Measurements from ENCODE around the gene DDX59. TPM values are rescaled to one million over a fixed set of nuclear protein-coding genes. Genes with fewer than 3 reads are reported as not detected.

Gene DDX59
- 10 to 100 TPM; 17.4 to 19.4 TPM for total RNA-seq

- Mint-ChIP-seq H3K4me1 (peaks cover 40% of the 10 kb centered on the region), H3K36me3 (ENCODE audit: low read depth) (peaks cover 13% of the 10 kb centered on the region), H3K9me3 (ENCODE audit: low read depth) (no peaks in the 10 kb centered on the region), H3K27ac (peak within 1 kb of the TSS; percentile 99), H3K4me3 (peak within 1 kb of the TSS; percentile 94), H3K27me3 (no peaks in the 10 kb centered on the region)
- ChIA-PET CTCF (interaction anchor here (0.5 to 3.5 kb wide), 8 partner anchors 12 to 339 kb away, joined by 3 to 32 read pairs (median 3); no protein-coding TSS in a partner anchor), POLR2A (interaction anchor here (0.9 to 2.5 kb wide), 5 partner anchors 48 to 352 kb away, joined by 3 to 15 read pairs (median 4); partner anchors contain the start of gene KIF14)
- peak; percentile 96 for DNase-seq
- intact Hi-C loops (cut with DNase I, micrococcal nuclease): loop anchor here (1.0 to 5.0 kb wide), 8 partner anchors 29 to 350 kb away; partner anchors contain the start of genes KIF14 (in 2 of the 2), CAMSAP2 (in 1 of the 2) and ZNF281 (in 1 of the 2)
- peak; percentile 87 for ATAC-seq
Observed at GRCh38 chr1:200669314-200670241, at the start of gene DDX59. TSS of gene DDX59 (minus strand) at chr1:200669907. CDS start at chr1:200666740, 3,167 bp downstream.

GRCh38 chr1:200714504-200715187 is 44.9 kb upstream of the DDX59 start:
- DNase-seq: no peak
- intact Hi-C loops (cut with DNase I, micrococcal nuclease): no loop called here
- H3K27me3 Mint-ChIP-seq: peaks cover 8% of the 10 kb centered on the region
- ChIA-PET POLR2A (no interaction called here), CTCF (interaction anchor here (0.7 kb wide), 1 partner anchor 92 kb away, joined by 3 read pairs; no protein-coding TSS in a partner anchor)
- no peaks in the 10 kb centered on the region for H3K9me3 Mint-ChIP-seq (ENCODE audit: low read depth)
- H3K27ac Mint-ChIP-seq: no peak overlapping the region
- no peak overlapping the region for H3K4me3 Mint-ChIP-seq
- H3K4me1 Mint-ChIP-seq: no peaks in the 10 kb centered on the region
- no peak for ATAC-seq
- H3K36me3 Mint-ChIP-seq (ENCODE audit: low read depth): no peaks in the 10 kb centered on the region

- ChIA-PET CTCF (interaction anchor here (0.6 to 1.0 kb wide), 3 partner anchors 26 to 238 kb away, joined by 3 read pairs; no protein-coding TSS in a partner anchor), POLR2A (no interaction called here)
- intact Hi-C loops (cut with DNase I, micrococcal nuclease): no loop called here
- Mint-ChIP-seq H3K9me3 (ENCODE audit: low read depth) (no peaks in the 10 kb centered on the region), H3K36me3 (ENCODE audit: low read depth) (no peaks in the 10 kb centered on the region), H3K4me1 (no peaks in the 10 kb centered on the region), H3K27ac (no peak overlapping the region), H3K4me3 (no peak overlapping the region), H3K27me3 (peaks cover 2% of the 10 kb centered on the region)
- ATAC-seq (no peak), DNase-seq (no peak)
Observed at GRCh38 chr1:200710166-200710565, 40.5 kb upstream of the DDX59 start.

DNA sequence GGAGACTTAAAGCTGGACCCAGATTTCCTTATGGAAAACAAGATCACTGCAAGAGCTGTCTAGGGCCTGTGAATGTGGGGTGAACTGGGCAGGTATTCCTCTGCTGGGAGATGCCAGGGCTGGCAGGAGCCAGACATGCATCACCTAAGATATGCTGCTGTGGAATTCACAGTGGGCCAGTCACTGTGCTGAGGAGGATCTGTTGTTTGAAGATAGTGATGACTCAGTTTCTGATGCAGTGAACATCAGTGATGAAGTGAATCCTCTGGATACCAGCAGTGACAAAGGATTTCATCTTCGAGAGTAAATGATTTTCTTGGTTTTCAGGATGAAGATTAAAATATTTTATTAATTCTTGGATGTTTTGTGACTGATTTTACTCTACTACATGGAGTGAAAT is 39.1 kb upstream of the DDX59 start:
- DNase-seq: no peak
- H3K27me3 Mint-ChIP-seq: peaks cover 2% of the 10 kb centered on the region
- intact Hi-C loops (cut with DNase I, micrococcal nuclease): no loop called here
- no peak for ATAC-seq
- ChIA-PET CTCF (interaction anchor here (0.6 kb wide), 1 partner anchor 72 kb away, joined by 3 read pairs; no protein-coding TSS in a partner anchor), POLR2A (no interaction called here)
- no peak overlapping the region for H3K4me3 Mint-ChIP-seq
- no peaks in the 10 kb centered on the region for H3K4me1 Mint-ChIP-seq
- no peaks in the 10 kb centered on the region for H3K9me3 Mint-ChIP-seq (ENCODE audit: low read depth)
- no peaks in the 10 kb centered on the region for H3K36me3 Mint-ChIP-seq (ENCODE audit: low read depth)
- H3K27ac Mint-ChIP-seq: no peak overlapping the region

DNA sequence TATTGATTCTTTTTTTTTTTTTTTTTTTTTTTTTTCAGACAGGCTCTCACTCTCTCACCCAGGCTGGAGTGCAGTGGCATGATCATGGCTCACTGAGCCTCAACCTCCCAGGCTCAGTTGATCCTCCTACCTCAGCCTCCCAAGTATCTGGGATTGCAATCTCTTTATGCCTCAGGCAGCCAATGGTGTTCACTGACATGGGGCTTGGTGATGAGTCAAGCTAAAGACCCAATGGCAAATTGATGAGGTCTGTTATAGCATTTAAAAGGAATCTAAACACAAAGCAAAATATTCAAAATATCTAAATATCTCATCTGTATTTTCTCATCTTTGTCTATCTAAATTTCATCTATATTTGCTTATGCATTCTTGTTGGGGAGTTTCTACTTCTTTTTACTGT is 38.5 kb upstream of the DDX59 start:
- no peak overlapping the region for H3K27ac Mint-ChIP-seq
- H3K27me3 Mint-ChIP-seq: no peaks in the 10 kb centered on the region
- no peaks in the 10 kb centered on the region for H3K4me1 Mint-ChIP-seq
- no peak for ATAC-seq
- H3K4me3 Mint-ChIP-seq: no peak overlapping the region
- intact Hi-C loops (cut with DNase I, micrococcal nuclease): no loop called here
- CTCF ChIA-PET: interaction anchor here (0.5 to 0.6 kb wide), 2 partner anchors 21 to 71 kb away, joined by 3 read pairs; no protein-coding TSS in a partner anchor
- no peaks in the 10 kb centered on the region for H3K9me3 Mint-ChIP-seq (ENCODE audit: low read depth)
- POLR2A ChIA-PET: no interaction called here
- DNase-seq: no peak
- H3K36me3 Mint-ChIP-seq (ENCODE audit: low read depth): no peaks in the 10 kb centered on the region

DNA sequence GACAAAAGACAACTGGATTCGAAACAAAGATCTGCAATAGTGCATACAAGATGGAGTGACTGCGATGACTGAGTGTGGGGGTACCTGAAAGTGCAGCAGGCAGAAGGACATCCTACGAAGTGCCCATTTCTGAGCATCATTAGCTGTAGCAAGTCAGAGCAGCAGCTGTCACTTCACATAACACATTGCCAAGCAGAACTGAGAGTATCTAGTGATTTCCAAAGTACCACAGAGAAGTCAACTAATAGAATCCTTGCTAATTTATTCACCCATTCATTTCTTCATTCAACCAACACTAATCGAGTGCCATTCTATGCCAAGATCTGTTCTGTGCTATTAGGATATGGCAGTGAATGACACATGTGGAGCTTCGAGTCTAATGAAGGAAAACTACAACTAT is 37.4 kb upstream of the DDX59 start:
- no peaks in the 10 kb centered on the region for H3K36me3 Mint-ChIP-seq (ENCODE audit: low read depth)
- POLR2A ChIA-PET: interaction anchor here (0.5 to 0.6 kb wide), 2 partner anchors 22 to 737 kb away, joined by 3 to 8 read pairs; no protein-coding TSS in a partner anchor
- H3K9me3 Mint-ChIP-seq (ENCODE audit: low read depth): no peaks in the 10 kb centered on the region
- CTCF ChIA-PET: no interaction called here
- DNase-seq (no peak), ATAC-seq (no peak)
- intact Hi-C loops (cut with DNase I, micrococcal nuclease): no loop called here
- no peak overlapping the region for H3K4me3 Mint-ChIP-seq
- H3K4me1 Mint-ChIP-seq: no peaks in the 10 kb centered on the region
- no peak overlapping the region for H3K27ac Mint-ChIP-seq
- no peaks in the 10 kb centered on the region for H3K27me3 Mint-ChIP-seq

DNA sequence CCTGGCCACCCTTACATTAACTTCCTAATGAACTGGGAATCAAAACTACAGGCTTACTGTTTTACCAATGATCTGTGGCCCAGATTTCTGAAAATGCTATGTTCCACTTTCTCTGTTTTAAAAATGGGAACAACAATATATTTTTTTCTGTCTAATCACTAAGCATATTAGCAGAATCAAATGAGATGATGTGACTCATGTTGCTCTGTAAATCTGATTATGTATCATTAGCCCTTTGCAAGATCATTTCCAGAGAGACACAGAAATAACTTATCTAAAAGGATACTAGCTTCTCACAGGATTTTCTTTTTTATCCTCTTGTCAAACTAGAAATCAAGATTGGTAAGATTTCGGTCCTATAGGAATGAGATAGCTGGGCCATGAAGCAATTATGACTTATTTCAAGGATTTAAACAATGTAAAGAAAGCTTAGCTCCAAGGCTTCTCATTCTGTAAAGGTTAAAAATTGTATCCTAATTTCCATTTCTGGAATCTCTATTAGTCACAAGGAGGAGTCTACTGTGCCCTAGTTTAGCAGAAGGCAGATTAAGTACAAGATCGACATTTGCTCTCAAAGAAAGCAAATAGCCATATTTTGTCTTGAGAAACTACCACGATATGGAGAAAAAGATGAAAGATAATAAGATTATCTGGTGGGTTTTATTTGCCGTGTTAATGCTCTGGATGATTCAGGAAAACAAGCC is 36.6 kb upstream of the DDX59 start:
- no peaks in the 10 kb centered on the region for H3K27me3 Mint-ChIP-seq
- no peaks in the 10 kb centered on the region for H3K9me3 Mint-ChIP-seq (ENCODE audit: low read depth)
- DNase-seq: no peak
- POLR2A ChIA-PET: no interaction called here
- H3K27ac Mint-ChIP-seq: no peak overlapping the region
- H3K4me3 Mint-ChIP-seq: no peak overlapping the region
- no peaks in the 10 kb centered on the region for H3K4me1 Mint-ChIP-seq
- intact Hi-C loops (cut with DNase I, micrococcal nuclease): no loop called here
- H3K36me3 Mint-ChIP-seq (ENCODE audit: low read depth): no peaks in the 10 kb centered on the region
- no peak for ATAC-seq
- CTCF ChIA-PET: no interaction called here

- no peak overlapping the region for H3K4me3 Mint-ChIP-seq
- H3K36me3 Mint-ChIP-seq (ENCODE audit: low read depth): no peaks in the 10 kb centered on the region
- H3K27me3 Mint-ChIP-seq: no peaks in the 10 kb centered on the region
- ChIA-PET CTCF (interaction anchor here (0.6 kb wide), 1 partner anchor 25 kb away, joined by 3 read pairs; no protein-coding TSS in a partner anchor), POLR2A (no interaction called here)
- DNase-seq (no peak), ATAC-seq (no peak)
- no peaks in the 10 kb centered on the region for H3K9me3 Mint-ChIP-seq (ENCODE audit: low read depth)
- H3K4me1 Mint-ChIP-seq: no peaks in the 10 kb centered on the region
- intact Hi-C loops (cut with DNase I, micrococcal nuclease): no loop called here
- H3K27ac Mint-ChIP-seq: no peak overlapping the region
Observed at GRCh38 chr1:200704986-200705500, 35.3 kb upstream of the DDX59 start.

DNA sequence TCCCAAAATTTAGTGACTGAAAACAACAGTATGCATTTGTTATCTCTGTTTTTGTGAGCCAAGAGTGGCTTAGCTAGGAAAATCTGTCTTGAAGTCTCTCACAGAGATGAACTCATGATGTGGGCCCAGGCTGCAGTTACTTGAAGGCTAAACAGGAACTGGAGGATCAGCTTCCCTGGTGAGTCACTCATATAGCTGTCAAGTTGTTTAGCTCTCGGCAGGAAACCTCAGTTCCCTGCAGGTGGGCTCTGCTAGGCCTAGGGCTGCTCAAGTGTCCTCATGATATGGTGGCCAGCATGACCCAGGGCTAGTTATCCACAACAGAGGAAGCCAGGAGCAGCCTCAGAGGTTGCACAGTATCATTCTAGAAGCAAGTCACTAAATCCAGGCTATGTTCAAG is 30.2 kb upstream of the DDX59 start:
- ATAC-seq (no peak), DNase-seq (no peak)
- intact Hi-C loops (cut with DNase I, micrococcal nuclease): no loop called here
- H3K36me3 Mint-ChIP-seq (ENCODE audit: low read depth): no peaks in the 10 kb centered on the region
- ChIA-PET POLR2A (no interaction called here), CTCF (interaction anchor here (0.6 kb wide), 1 partner anchor 147 kb away, joined by 3 read pairs; no protein-coding TSS in a partner anchor)
- H3K27me3 Mint-ChIP-seq: peaks cover 2% of the 10 kb centered on the region
- no peaks in the 10 kb centered on the region for H3K9me3 Mint-ChIP-seq (ENCODE audit: low read depth)
- no peak overlapping the region for H3K27ac Mint-ChIP-seq
- no peak overlapping the region for H3K4me3 Mint-ChIP-seq
- H3K4me1 Mint-ChIP-seq: no peaks in the 10 kb centered on the region

GRCh38 chr1:200694738-200695137 is 25.0 kb upstream of the DDX59 start:
- H3K27ac Mint-ChIP-seq: no peak overlapping the region
- H3K27me3 Mint-ChIP-seq: peaks cover 2% of the 10 kb centered on the region
- H3K4me1 Mint-ChIP-seq: no peaks in the 10 kb centered on the region
- H3K36me3 Mint-ChIP-seq (ENCODE audit: low read depth): no peaks in the 10 kb centered on the region
- no peak overlapping the region for H3K4me3 Mint-ChIP-seq
- no peak for ATAC-seq
- no peaks in the 10 kb centered on the region for H3K9me3 Mint-ChIP-seq (ENCODE audit: low read depth)
- CTCF ChIA-PET: interaction anchor here (0.8 to 1.0 kb wide), 3 partner anchors 43 to 73 kb away, joined by 3 to 4 read pairs (median 3); no protein-coding TSS in a partner anchor
- no peak for DNase-seq
- POLR2A ChIA-PET: no interaction called here
- intact Hi-C loops (cut with DNase I, micrococcal nuclease): no loop called here

DNA sequence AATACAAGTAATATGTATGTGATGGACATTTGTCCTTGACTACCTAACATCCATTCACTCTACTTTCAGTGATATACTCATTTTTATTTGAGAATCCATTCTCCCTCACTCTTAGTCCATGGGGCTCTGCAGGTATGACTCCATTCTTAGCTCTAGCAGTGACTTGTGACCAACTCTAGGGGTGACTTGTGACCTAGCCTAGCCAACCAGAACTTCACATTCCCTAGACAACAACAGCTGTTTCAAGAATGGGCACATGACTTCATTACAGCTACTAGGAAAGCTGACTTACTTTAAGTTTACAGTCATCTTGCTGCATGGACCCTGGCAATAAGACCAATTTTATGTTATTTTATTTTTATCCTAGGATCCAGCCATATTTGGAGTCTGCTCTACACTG is 23.6 kb upstream of the DDX59 start:
- POLR2A ChIA-PET: interaction anchor here (0.6 kb wide), 1 partner anchor 95 kb away, joined by 3 read pairs; no protein-coding TSS in a partner anchor
- H3K4me3 Mint-ChIP-seq: no peak overlapping the region
- peak; percentile 44 for ATAC-seq
- H3K27me3 Mint-ChIP-seq: peaks cover 2% of the 10 kb centered on the region
- H3K9me3 Mint-ChIP-seq (ENCODE audit: low read depth): no peaks in the 10 kb centered on the region
- no peak for DNase-seq
- H3K27ac Mint-ChIP-seq: no peak overlapping the region
- no peaks in the 10 kb centered on the region for H3K36me3 Mint-ChIP-seq (ENCODE audit: low read depth)
- intact Hi-C loops (cut with DNase I, micrococcal nuclease): no loop called here
- CTCF ChIA-PET: interaction anchor here (0.9 kb wide), 1 partner anchor 37 kb away, joined by 4 read pairs; no protein-coding TSS in a partner anchor
- no peaks in the 10 kb centered on the region for H3K4me1 Mint-ChIP-seq
